ENCODE data around the gene U2SURP.

- TF ChIP-seq EZH2 (IDR thresholded peaks at IDR 0.05; ENCODE audit: insufficient read depth, poor library complexity, severe bottlenecking): no peak
- TF ChIP-seq EZH2phosphoT487 (IDR thresholded peaks at IDR 0.05; ENCODE audit: insufficient read depth, low read depth): no peak
Observed at GRCh38 chr3:142982038-142982773, 19.2 kb upstream of the U2SURP start.

Data from GM23248 (cell line).